Bone marrow (tissue), 2 donors: ENCODE results near the gene SIPA1.

ENCODE experiments used
- DNase-seq, 2 donors: peaks; one replicate each; lab custom pipeline; 2025; lab: John Stamatoyannopoulos, UW

Gene SIPA1

GRCh38 chr11:65609665-65610064 is 28.2 kb upstream of the SIPA1 start:
- DNase-seq: no peak

- no peak for DNase-seq
These were observed 27.5 kb upstream of the SIPA1 start for GRCh38 chr11:65610404-65610803.

- DNase-seq: peak; percentile 16 to 44
These were observed 26.7 kb upstream of the SIPA1 start for GRCh38 chr11:65611028-65611757.

DNA sequence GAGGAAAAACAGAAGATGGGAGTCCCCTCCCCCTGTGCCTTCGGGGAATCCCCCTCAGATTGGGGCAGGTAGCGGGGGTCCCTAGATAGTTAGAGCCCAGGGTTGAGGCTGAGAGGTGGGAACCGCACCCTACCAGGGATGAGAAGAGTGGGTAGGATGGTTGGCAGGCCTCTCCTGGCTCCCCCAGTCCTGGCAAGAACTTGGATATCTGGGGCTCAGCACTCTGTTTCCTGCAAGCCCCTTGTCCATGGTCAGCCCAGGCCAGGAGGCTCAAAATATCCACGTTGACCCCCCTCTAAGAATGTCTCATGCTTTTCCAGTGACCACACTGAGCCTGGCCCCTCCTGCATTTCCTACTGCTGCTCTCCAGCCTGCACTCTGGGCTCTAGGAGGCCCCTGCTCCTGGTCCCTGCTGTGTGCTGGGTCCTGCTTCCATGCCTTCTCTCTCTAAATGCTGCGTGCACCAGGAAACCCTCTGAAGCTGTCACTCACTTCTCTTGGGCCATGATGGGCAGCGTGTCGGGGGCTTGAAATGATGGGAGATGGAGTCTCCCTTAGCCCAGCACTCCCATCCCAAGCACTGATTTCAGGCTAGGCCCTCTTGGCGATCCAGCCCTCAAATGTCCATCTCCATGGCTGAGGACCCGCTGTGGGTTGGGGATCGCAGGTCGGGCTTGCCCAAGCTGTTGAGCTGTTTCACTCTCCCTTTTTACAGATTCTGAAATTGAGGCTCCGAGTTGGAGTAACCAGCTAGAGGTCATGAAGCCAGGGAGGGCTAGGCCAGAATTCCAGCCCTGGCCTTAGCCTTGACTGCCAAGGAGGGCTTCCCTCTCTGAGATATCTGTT is 25.9 kb upstream of the SIPA1 start:
- no peak for DNase-seq

DNA sequence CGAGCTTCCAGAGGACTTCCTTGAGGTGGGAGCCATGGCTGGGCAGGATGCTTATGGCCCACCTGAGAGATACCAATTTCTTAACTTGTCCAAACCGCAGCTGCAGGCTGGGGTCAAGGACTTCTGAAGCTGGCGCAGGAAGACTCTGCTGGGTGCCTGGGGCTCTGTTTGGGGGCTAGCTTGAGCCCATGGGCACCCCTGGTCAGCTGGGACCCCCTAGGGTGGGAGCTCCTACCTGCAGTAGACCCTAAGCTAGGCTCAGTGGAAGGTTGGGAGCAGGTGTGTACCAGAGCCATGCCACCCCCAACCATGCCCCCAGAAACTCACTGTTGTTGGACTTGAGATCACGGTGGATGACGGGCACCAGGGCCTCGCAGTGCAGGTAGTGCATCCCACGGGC is 25.2 kb upstream of the SIPA1 start:
- no peak for DNase-seq

DNA sequence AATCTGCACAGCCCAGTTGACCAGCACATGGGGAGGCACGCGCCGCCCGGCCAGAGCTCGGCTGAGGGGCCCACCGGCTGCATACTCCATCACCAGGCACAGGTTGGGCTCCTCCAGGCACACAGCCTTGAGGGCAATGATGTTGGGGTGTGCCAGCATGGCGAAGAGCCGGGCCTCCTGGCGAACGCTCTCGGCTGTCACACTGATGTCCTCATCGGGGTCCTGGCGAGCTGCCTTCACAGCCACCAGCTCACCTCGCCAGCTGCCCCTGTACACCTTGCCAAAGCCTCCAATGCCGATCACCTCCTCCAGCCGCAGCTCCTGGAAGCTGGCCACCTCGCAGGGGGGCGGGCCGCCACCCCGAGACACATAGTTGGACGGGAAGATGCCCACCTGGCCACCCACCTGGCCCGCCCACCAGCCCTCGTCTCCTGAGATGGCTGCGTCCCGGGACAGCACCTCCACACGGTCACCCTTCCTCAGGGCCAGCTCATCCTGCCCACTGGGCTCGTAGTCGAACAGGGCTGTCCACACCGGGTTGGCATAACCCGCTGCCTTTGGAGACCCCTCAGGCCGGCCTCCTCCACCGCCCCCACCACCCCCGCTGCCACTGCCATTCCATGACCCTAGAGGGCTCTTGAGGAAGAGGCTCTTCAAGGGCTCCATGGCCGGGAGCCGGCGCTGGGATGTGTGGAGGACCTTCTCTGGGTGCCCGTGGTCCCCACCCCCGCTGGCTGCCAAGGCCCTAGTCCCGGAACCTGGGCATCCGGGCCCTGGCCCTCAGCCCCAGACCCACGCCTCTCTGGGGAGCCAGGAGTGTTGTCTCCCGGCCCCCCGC is 24.6 kb upstream of the SIPA1 start:
- DNase-seq: no peak

DNA sequence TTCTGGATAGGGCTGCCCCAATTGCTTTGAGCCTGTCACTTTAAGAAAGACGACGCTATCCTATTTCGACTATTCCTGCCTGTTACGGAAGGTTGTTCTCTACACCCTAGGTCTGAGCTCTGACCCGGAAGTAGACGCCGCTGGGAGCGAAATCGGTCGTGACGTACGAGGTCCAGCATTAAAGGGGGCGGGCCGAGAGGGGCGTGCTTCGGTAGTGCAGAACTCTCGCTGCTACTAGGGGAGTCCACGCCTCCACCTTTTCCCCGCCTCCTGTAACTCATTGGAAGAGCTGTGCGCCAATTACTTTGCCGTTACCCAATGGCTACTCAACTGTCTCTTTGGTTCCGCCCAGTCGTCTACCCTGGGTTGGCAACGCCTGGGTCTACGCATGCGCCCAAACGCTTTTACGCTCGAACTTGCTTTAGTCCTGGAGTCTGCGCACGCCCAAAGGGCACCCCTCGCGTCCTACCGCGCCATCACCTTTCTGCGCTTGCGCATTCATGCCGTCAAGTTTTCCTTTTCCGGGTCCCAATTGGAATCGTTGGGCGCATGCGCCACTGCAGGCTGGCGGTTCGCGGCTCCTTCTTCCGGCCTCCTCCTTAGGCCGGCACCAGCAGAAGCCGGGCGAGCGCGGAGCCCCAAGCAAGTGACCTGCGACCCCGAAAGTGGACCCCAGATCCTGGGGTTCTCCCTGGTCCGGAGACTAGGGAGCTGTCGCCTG is 22.5 kb upstream of the SIPA1 start, which contains the start of gene PCNX3:
Gene PCNX3, plus strand, starts transcription at position 548 of the 721 bp plus-strand sequence. CDS start 536 bp downstream, outside the sequence.
- peak; percentile 100 for DNase-seq

- no peak for DNase-seq
These were observed 21.8 kb upstream of the SIPA1 start for GRCh38 chr11:65615950-65616574.

- DNase-seq: no peak
These were observed 21.3 kb upstream of the SIPA1 start for GRCh38 chr11:65616575-65617001.

DNA sequence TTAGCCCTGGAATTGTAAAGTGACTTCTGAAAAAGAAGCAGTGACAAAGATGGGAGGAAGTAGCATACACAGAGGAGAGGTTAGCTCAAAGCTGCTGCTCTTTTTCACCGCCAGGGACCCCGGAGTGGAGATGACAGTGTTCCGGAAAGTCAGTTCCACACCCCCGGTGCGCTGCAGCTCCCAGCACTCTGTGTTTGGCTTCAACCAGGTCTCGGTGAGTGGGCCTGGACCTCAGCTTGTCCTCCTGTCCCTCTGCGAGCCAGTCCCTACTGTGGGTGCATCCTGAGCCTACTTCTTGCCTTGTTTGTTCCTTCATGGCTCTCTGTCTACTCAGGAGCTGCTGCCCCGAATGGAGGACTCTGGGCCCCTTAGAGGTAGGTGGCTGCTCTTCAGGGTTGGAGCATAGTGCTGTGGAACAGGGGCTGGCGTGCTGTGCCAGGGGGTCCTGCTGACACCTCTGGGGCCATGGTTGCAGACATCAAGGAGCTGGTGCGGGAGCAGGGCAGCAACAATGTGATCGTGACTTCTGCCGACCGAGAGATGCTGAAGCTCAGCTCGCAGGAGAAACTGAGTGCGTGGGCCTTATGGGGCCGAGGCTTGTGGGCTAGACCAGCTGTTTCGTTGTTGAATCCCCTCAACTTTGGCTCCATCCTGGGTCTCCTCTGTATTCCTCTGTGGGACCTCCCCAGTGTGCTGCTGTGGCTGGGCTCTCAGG is 20.6 kb upstream of the SIPA1 start:
- DNase-seq: no peak

DNA sequence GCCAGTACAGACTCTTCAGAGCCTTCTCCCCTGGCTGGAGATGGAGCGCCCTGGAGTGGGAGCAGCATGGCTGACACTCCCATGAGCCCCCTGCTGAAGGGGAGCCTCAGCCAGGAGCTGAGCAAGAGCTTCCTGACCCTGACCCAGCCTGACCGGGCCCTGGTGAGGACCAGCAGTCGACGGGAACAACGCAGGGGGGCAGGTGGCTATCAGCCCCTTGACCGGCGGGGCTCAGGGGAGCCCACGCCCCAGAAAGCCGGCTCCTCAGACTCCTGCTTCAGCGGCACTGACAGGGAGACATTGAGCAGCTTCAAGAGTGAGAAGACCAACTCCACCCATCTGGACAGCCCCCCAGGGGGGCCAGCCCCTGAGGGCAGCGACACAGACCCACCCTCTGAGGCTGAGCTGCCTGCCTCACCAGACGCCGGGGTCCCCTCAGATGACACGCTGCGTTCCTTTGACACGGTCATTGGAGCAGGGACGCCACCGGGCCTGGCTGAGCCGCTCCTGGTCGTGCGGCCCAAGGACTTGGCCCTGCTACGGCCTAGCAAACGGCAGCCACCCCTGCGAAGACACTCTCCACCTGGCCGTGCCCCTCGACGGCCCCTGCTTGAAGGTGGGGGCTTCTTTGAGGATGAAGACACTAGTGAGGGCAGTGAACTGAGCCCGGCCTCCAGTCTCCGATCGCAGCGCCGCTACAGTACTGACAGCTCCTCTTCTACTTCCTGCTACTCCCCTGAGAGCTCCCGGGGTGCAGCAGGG is 19.7 kb upstream of the SIPA1 start:
- no peak for DNase-seq

- DNase-seq: no peak
These were observed 19.1 kb upstream of the SIPA1 start for GRCh38 chr11:65618763-65619162.

GRCh38 chr11:65619281-65619928 is 18.5 kb upstream of the SIPA1 start:
- no peak for DNase-seq

DNA sequence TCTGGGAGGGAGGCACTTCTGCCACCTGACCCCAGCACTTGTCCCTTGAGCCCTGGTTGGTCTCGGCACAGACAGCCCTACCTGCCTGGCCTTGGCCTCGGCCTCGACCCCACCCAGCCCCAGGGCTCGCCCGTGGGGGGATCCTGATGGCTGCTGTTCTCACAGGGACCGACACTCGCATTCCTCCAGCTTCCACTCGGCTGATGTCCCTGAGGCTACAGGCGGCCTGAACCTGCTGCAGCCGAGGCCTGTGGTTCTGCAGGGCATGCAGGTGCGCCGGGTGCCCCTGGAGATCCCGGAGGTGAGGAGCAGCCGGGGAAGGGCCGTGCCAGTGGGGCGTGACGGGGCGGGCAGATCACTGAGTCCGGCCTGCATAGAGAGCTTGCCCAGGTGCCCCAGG is 17.2 kb upstream of the SIPA1 start:
- DNase-seq: no peak

DNA sequence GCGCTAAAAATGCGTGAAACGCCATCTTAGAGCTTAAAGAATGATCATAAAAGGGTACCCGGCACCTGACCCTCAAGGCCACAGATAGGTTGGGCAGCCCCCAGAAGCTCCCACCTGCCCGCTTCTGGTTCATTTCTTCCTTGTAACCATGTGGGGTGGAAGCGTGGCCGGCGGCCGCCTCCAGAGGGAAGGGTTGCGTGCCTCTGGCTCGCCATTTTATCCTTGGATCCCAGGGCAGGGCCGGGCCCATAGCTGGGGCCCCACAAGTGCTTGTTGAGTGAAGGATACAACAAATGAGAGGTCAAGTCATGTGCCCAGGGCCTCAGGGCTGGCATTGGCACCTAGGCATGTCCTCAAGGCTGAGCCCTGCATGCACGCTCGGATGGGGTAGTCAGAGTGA is 16.4 kb upstream of the SIPA1 start:
- no peak for DNase-seq

DNA sequence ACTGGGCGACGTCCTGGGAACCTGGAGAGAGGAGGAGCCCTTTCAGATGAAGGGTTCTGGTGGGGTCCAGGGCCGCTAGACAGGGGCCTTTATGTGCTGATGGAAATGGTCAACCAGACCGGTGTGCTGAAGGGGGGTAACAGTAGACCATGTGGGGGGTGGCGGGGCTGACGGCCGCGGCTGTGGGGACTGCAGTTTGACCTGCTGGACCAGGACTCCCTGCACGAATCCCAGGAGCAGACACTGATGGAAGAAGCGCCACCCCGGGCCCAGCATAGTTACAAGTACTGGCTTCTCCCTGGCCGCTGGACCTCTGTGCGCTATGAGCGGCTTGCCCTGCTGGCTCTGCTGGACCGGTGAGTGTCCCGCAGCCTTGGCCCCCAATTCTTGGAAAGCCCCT is 15.9 kb upstream of the SIPA1 start:
- DNase-seq: no peak

DNA sequence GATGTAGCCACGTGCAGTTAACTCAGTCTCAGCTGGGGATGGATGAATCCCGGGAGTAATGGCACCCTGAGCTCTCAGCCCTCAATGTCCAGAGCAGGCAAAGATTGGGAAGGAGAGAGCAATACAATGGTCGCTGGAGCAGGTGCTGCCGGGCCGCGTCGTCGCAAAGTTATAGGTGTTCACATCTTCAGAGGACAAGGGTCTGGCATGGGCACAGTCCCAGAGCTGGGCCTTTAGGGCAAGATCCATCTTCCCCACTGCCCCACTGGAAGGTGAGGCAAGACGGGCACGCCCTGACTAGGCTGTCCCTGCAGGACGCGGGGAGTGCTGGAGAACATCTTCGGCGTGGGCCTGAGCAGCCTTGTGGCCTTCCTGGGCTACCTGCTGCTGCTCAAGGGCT is 14.7 kb upstream of the SIPA1 start:
- DNase-seq: no peak

DNA sequence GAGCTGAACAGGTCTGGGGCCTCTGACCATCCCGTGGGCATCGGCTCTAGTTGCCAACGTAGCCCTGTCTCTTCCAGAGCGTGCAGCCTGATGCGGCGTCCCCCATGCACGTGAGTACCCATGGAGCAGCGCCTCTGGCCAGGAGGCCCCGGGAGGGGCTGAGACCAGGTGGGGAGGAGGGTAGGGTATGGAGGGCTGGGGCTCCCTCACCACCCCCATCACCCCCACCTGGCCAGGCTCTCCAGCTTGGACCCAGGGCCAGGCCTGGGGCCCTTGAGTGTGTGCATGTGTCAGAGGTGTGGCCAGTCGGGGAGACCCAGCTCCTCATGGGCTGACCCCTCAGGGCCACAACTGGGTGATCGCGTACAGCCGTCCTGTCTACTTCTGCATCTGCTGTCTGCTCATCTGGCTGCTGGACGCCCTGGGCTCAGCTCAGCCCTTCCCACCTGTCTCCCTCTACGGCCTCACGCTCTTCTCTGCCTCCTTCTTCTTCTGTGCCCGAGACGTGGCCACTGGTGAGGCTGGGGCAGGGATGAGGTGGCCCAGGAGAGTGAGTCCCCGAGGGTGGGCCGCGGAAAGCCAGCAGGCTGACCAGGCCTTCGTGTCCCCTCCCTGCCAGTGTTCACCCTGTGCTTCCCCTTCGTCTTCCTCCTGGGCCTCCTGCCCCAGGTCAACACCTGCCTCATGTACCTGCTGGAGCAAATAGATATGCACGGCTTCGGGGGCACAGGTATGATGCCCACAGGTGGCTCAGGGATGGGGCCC is 13.9 kb upstream of the SIPA1 start:
- no peak for DNase-seq
